ENCODE measurements around the gene EBNA1BP2. TPM values are rescaled to one million over a fixed set of nuclear protein-coding genes. Genes with fewer than 3 reads are reported as not detected.

The EBNA1BP2 gene
- total RNA-seq, 4 donors from 2014 or later, result 23.6 to 47.9 (median 33.0) TPM

GRCh38 chr1:43165765-43166164 is 6.3 kb downstream of the EBNA1BP2 start:
- TF ChIP-seq CTCF (IDR thresholded peaks at IDR 0.05; ENCODE audit: low read depth), result no peak

GRCh38 chr1:43165162-43165561 is 6.9 kb downstream of the EBNA1BP2 start:
- TF ChIP-seq CTCF (IDR thresholded peaks at IDR 0.05; ENCODE audit: low read depth), result no peak

GRCh38 chr1:43156026-43156425 is 16.1 kb downstream of the EBNA1BP2 start:
- no peak for TF ChIP-seq CTCF (IDR thresholded peaks at IDR 0.05; ENCODE audit: low read depth)

- TF ChIP-seq CTCF (IDR thresholded peaks at IDR 0.05; ENCODE audit: low read depth), result no peak
Measured at GRCh38 chr1:43153443-43153842, 18.6 kb downstream of the EBNA1BP2 start.

GRCh38 chr1:43152866-43153265 is 19.2 kb downstream of the EBNA1BP2 start:
- no peak for TF ChIP-seq CTCF (IDR thresholded peaks at IDR 0.05; ENCODE audit: low read depth)

- TF ChIP-seq CTCF (IDR thresholded peaks at IDR 0.05; ENCODE audit: low read depth), result no peak
Measured at GRCh38 chr1:43149889-43150288, 22.2 kb downstream of the EBNA1BP2 start.

- no peak for TF ChIP-seq CTCF (IDR thresholded peaks at IDR 0.05; ENCODE audit: low read depth)
Measured at GRCh38 chr1:43147625-43148327, 24.3 kb downstream of the EBNA1BP2 start.

Measured in subcutaneous adipose tissue (tissue), 4 donors.